Hematopoietic multipotent progenitor cell treated with erythropoietin and hydrocortisone succinate and interleukin-3 and kit ligand, for 6 days (in vitro differentiated cells): ENCODE data around the gene LINC00305.

Experiments
- DNase-seq: peaks from one replicate; pipeline ENCODE4 v3.0.0-alpha.2; 2015

Gene LINC00305

DNA sequence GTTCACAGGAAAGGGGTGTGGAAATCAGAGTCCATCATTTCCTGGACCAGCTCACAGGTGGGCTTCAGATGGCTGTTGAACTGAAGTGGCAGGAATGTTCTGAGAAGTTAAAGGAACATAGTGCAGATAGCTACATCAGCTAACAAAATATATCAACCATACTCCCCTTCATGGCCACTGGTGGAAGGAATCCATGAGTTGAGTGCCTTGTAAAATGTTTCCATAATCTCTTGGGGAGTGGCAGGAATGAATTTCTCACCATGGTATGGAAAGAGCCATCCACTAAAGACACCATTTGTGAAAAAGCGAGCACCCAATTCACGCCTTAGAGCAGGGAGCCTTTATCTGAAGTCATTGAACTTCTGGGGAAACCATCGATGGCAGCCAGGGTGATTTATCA, at the start of gene LINC00305:
Gene LINC00305, minus strand, starts transcription at position 101 of the 400 bp plus-strand sequence.
- no peak for DNase-seq

DNA sequence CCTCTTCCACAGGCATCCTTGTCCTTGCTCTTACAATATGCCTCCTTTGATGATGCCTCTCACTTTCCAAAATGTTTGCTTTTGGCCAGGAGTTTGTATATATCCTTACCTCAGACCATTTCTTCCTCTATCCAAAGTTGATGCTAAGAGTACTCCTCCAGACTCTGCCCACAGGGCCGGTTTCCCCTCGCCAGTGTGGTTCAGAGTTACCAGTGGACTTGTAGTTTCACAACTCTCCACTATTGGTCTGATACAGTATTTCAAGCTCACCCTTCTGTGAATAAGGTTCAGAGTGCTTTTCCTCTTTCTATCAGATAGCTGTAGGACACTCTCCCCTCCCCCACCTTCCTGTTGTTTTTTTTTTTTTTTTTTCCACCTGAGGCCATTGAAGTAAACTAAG, 42.2 kb upstream of the LINC00305 start:
- DNase-seq: no peak

DNA sequence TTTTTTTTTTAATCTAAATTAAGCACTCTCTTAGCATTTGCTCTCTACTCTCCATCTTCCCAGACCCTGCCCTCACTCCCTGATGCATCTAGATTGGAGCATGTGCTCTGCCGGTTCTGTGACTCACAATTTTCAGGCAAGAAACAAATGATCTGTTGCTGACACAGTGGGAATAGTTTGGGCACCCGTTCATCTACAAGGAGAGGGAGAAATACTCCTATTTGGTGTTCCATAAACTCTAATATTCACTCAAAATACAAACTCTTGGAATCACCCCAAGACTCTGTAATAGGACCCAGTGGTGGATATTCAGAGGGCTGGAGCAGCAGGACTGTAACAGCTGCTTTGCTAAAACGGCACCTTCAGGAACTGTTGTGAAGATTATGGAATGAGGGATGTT, 37.1 kb upstream of the LINC00305 start:
- no peak for DNase-seq

DNA sequence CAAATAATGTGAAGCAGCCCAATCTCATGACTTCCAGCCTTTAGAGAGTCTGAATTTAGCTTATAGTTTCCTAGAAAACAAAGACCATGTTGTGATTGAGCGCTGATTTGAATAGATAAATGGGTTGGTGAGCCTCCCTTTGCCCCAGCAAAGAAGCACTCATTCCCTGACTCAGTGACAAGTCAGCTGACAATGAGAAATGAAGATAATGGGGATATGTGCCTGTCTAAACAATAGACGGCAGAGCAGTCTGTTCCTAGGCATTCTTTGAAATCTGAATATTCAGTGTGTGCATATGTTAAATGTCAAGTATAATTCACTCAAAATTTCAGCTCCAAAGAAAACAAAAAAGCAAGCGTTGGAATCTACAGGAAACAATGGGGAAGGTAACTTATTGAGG, 34.8 kb upstream of the LINC00305 start:
- no peak for DNase-seq

DNA sequence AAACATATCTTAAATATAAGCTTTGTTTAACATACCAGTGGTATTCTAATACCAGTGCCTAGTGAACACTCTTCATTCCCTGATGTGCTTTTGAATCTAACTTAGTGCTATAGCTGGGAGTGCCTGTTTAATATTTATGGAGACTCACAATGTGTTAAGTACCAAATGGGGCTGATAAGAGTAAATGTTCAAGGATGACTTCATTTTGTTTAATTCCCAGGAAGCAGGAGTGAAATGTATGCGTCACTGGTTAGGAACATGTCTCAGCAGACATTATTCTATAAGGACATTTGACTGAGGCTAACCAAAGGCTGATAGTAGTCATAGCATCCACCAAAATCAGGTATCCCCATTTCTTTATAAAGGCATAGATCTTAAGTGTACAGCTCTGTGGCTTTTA, 31.7 kb upstream of the LINC00305 start:
- DNase-seq: no peak

DNA sequence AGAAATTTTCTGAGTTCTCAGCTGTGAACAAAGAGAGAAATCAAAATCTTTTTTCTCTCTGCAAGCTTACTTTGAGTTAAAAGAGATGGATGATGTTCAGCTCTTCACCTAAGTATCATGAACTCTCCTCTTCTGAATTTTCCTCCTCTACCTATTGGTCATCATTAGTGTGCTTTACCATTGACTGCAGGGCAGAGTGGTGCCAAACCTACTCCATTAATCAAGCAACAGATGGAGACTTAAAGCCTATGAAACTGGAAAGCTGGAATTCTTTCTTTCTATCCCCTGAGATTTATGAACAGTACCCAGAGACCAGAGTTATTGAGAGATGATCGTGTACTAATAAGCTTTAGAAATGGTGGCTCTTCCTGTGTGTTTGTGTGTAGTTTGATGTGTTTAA, 31.3 kb upstream of the LINC00305 start:
- DNase-seq: no peak

DNA sequence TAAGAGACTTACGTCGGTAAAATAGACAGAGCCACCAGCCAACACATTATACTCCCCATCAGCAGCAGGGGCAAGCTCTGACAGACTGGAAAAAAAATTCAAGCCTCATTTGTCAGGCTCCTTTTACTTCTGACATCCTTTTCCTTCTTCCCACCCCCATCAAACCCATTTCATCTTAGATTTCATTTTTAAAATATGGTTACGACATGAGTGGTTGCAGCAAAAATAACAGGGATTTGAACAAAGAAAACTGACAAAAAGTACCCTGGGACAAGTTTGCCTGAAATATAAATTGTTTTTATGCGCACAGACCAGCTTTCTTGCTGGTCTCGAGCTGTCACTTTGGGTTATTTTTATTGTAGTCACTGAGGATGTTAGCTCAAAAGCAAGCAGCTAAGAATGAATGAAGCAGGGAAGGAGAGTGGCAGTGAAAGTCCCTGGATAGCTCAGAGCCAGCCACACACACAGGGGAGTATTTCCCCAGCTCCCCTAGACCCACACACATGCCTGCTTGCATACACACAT, 30.7 kb upstream of the LINC00305 start:
- no peak for DNase-seq

DNA sequence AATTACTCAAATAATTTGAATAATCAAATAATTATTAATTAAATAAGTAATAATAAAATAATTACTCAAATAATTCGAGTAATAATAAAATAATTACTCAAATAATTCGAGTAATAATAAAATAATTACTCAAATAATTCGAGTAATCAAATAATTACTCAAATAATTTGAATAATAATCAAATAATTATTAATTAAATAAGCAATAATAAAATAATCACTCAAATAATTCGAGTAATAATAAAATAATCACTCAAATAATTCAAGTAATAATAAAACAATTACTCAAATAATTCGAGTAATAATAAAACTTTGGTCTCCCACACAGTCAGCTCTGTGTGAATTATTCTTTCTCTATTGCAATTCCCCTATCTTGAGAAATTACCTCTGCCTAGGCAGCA, 30.0 kb upstream of the LINC00305 start:
- no peak for DNase-seq

DNA sequence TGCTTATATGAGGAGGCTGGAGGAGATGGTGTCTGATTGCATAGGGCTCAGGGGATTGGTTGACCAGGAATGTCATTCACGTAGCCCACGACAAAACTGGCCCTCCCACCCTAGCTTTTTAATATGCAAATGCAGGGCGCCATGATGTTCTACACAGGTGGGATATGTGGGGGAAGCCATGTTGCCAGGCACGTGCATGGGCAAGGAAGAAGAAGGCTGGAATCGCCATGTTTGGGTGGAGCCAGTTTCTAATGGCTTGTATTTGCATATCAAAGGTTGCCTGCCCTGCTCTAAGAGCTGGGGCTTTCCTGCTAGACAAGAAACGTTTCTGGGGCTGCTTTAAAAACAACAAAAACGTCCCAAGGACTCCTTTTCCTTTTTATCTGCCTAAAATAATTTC, 26.5 kb upstream of the LINC00305 start:
- no peak for DNase-seq

DNA sequence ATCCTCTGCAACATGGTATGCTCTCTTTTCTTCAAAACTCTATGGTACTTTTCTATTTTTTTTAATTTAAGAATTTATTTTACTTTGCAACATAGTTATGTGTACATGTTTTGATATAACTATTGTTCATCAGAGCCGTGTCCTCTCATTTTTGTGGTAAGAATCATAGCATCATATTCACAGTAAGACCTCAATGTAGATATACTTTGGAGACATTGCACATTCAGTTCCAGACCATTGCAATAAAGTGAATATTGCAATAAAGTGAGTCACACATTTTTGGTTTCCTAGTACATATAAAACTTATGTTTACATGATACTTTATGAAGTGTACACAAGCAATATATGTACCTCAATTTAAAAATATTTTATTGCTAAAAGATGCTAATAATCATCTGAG, 22.7 kb upstream of the LINC00305 start:
- DNase-seq: no peak

DNA sequence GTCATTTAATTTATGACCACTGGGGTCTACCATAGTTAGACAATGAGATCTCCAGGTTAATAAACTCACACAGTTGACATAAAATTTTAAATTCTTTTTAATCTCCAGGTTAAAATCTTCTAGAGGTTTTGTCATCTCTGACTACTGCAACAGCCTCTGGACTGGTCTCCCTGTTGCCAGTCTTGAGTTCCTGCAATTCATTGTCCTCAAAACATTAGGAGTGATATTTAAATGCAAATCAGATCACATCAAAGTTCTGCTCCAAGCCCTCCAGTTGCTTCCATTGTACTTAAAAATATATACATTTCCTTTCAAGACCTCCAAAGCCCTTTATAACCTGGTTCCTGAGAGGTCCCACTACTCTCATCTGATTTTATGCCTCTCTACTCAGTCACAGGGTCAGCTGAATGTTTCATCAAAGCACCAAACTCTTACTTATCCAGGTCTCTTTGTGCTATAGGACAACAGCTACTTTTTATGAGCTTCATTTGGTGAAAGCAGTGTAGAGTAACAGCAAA, 18.6 kb upstream of the LINC00305 start:
- DNase-seq: no peak

DNA sequence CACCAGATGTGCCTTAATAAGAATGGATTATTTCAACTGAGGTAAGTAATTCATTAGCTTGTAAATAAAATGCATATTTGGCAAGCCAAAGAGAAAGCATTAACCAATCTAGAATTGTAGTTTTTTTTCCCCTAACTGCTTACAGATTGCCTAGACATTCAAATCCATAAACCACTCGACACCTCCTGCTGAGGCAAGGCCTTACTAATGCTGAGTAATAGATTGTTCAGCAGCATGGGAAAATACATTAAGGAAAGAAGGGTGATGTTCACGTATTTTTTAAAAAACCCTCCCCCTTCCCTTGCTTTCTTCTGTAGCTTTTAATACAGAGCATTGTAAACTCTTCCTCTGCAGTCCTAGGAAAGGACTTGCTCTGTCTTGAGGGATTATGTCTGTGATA, 17.0 kb upstream of the LINC00305 start:
- DNase-seq: no peak

DNA sequence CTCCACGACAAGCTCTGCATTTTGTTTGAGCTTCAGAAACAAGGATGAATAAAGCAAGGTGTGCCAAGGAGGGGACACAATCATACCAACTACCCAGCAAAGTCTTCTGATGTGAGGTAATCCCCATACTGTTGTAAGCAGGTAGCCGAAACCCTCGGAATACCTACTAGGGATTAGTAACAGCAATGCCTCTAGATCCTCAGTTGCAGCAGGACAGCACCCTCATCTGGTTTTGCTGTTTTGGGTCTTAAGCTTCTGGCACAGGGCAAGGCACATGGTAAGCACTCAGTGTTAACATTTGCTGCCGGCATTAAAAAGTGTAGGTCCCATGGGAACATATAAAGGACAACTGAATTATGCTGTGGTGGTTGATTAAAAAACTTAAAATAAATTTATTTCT, 16.0 kb upstream of the LINC00305 start:
- DNase-seq: no peak

DNA sequence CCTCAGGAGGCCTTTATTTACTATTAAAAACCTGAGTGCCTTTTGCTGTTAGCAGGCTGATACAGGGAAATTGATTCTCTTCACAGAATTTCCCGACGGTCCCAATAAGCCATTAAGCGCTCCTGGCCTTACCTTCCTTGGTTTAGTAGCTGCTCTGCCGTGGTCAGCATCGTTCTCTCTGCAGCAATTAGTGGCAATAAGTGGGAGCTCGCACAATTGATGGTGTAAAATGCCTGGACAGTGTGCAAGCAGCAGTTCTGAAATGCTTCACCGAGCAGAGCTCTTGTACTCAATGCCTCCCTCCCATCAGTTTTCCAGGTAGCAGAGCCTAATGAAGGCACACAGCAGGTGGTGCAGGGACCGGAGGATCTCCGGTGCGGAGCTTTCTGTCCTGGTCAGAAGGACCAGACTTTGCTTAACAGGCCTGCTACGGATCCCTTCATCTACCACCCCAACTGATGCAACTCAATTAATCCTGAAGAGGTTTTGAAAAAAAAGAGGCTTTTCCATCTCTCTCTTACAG, 1.1 kb upstream of the LINC00305 start:
- no peak for DNase-seq

DNA sequence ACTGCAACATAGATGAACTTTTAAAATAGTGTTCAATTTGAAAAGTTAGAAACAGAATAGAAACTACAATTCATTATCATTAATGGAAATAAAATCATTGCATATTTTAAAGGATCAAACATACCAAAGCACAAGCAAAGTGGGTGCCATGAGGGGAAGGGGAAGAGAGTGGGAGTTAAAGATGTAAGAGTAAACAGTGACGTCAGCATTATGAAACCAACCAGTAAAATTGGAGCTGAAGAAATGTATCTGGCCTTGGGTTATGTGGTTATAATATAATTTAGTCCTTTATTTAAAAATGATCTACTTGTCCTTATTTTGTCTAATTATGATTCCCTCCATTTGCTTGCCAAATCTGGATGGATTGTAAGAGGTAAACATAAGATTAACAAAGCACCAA, 6.0 kb downstream of the LINC00305 start:
- no peak for DNase-seq

DNA sequence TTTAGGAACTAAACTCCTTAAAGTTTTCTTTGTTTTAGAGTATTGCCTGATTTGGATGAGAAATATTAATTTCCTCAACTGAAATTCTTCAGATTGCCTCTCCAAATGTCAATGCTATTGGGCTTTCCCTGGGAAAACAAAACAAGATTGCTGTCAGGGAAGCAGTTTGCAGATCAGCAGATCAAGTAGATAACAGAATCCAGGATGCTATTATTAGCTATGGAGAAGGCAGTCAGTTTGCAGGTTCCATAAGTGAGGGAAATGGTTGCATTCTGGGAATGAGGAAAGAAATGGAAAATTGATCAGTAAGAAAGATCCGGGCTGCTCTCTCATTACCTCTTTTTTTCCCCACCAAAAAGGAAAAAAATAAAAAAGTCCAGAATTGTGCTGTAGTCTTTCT, 11.0 kb downstream of the LINC00305 start:
- no peak for DNase-seq

DNA sequence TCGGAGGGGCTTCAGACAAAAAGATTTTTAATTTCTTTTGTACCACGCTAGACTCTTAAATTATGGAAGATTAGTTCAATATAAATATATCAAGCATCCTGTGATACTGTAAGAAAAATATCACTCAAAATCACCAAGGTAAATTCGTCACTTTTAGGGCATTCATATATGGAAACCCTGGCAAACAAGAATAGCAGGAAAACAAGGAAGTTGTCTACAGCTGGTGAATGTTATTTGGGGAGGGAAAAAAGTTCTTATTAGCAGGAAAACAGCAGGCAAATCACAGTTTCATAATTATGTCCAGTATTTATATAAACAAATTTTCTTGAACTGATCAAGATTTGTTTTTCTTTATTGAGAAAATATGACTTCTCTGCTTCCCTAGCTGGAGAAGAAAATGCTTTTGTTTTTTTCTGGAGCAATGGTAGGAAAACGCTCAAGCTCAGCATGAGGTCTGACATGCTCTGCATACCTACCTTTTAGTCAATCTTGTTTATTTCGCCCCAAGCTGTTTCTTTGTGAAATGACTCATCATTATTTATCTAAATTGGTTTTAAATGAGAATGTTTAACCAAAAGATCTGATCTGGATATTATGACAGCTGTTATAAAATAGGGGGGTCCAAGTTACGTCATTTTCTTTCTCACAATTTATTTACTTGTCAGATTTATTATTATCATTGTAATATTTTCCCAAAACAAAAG, 14.7 kb downstream of the LINC00305 start:
- no peak for DNase-seq

DNA sequence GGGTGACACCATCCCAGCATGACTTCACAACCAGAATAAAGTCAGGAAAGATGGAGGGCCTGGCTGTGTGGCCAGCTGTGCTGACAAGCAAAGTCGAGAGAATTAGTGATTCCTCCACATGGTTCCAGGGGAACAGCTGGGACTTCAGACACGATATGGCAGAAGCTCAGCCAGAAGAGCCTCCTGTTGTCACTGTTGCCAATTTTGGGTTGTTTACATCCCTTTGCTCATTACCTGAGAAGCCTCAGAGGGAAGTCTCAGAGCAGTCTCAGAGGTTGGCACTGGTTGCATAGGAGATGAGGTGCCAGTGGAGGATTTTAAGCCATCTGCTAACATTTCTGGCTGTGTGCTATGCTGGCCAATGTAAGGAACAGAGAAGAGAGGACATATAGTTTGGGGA, 16.0 kb downstream of the LINC00305 start:
- DNase-seq: no peak

DNA sequence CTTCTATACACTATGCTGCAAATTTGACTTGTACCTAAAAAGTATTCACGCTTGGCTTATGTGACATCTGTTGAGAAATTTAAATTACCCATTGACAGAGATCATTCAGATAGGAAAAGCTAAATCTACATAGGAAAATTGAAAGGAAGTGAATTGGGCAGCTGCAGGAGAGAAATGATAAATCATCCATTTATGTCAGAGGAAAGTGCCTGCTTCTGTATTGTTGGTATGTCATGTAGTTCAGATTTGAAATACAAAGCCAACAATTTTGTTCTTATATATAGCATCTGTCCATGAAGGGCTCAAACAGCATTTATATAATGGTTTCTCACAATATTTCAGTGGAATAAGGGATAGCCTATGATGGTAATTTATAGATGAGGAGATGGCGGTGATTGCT, 17.6 kb downstream of the LINC00305 start:
- DNase-seq: no peak

DNA sequence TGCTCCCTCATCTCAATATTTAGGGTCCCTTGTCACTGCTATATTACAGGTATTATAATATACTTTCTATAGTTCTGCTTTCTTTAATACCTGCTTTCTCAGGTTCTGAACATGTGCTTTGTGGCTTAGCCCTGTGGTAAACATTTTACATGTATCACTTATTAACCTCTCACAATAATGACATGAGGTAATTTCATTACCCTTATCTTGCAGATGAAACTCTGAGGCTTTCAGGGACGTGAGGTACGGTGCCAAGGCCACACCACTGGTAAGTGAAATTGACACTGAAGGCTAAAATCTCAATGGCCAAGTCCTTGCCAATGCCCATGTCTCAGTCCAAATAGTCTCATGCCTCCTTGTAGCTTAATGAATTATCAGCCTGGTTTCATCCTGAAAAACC, 21.7 kb downstream of the LINC00305 start:
- no peak for DNase-seq

DNA sequence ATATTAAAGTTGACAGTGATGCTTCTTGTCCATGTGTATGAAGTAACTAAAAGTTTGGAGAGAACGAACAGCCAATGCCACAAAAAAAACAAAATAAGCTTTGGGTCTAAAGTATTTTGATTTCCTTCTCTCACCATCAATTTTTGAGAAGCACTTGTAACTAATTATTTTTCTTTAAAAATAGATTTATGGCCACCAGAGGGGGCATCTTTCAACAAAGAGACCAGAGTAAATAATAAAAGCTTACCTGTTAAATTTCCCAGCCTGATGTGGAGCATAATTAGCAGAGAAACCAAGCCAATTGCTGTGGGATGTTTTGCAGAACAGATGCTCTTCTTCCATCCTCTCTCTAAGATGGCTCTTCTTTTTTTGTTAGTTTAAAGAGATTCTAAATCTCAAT, 29.0 kb downstream of the LINC00305 start:
- peak; percentile 31 for DNase-seq

DNA sequence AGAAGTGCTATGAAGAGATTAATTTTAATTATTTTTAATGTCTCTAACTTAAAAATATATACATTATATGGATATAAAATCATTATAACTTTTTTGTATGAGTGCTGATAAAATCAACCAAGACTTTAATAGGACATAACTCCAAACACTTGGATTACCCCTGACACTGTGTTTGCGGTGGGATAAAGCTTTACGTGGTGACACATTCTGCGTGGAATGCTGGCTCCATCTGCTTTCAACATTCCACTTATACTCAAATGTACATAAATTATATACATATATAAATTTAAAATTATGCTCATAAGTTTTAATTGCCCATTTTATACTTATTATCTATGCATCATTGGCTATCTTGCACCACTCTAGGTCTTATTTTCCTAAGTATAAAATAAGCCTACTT, 30.5 kb downstream of the LINC00305 start:
- DNase-seq: no peak

DNA sequence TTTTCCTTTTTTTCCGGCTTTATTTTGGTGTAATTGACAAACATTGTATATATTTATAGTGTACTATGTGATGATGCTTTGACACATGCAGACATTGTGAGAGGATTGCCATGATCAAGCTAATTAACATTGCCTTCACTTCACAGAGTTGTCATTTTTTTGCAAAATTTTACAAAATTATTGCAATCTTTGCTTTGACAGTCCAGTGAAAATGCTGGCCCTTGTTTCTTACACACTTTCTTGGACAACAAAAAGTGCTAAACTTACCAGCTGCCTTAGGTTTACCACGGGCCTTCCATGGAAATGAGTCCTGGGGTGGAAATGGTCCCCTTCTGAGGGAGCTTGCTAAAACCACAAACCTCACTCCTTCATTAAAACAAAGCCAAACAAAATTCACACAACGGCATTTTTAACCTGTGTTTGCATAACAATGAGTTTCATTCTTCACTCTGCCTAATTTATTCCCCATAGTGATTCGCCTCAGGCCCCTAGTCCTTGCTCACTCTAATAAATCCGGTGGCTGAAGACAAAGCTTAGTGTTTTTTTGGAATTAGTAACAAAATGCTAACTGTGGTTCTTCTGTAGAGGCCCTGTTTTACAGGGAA, 32.2 kb downstream of the LINC00305 start:
- no peak for DNase-seq

DNA sequence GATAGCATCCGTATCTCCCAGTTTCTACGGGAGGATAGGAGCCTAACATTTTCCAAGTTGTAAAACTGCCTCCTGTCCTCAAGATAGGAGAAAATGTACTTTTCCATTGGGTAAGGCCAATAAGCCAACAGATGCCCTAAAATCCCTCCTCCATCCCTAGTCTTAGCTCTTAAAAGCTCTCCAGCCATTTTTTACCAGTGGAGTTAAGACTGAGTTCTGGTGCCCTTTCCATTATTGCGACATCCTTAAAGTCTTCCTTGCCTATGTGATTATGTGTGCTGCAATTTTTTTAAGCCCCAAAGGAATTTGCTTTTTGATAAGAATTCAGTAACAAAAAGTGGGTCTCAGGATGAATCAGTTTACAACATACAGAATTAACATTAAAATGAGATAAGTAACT, 33.0 kb downstream of the LINC00305 start:
- DNase-seq: no peak
